ENCODE data around the gene ESRRA. TPM values are rescaled to one million over a fixed set of nuclear protein-coding genes. Genes with fewer than 3 reads are reported as not detected.

ESRRA gene
- total RNA-seq, 4 donors from 2014 or later, result 26.0 to 39.3 (median 28.7) TPM

GRCh38 chr11:64292460-64293254, 12.7 kb upstream of the ESRRA start:
- Histone ChIP-seq H3K9me3 (no peaks in the 10 kb centered on the region), H3K4me3 (peak overlapping the region in 2 of 4 donors; percentile 23 to 44), H3K27ac (no peak overlapping the region), H3K27me3 (peaks cover 0 to 76% of the 10 kb centered on the region in 2 donors), H3K36me3 (peaks cover 0 to 18% (median 0%) of the 10 kb centered on the region in 3 donors), H3K4me1 (peaks cover 0 to 26% (median 9%) of the 10 kb centered on the region in 4 donors)
- no peak for DNase-seq (ENCODE audit: low spot score in 2 of 2)
- WGBS, 2 donors, result 23 to 36% methylated on average over 33 to 39 of the region's 42 CpGs
- no peak for TF ChIP-seq EP300 (IDR thresholded peaks at IDR 0.05)
- no peak for TF ChIP-seq CTCF (IDR thresholded peaks at IDR 0.05)
- TF ChIP-seq POLR2A (IDR thresholded peaks at IDR 0.05), result no peak

- Histone ChIP-seq H3K9me3 (no peaks in the 10 kb centered on the region), H3K4me3 (no peak overlapping the region), H3K4me1 (peaks cover 0 to 36% (median 18%) of the 10 kb centered on the region in 4 donors), H3K27me3 (peaks cover 2 to 93% of the 10 kb centered on the region in 2 donors), H3K36me3 (peaks cover 0 to 2% (median 0%) of the 10 kb centered on the region in 3 donors), H3K27ac (no peak overlapping the region)
- 29 to 30% methylated on average over 3 of the region's 3 CpGs for WGBS, 2 donors
- TF ChIP-seq EP300 (IDR thresholded peaks at IDR 0.05) (no peak), CTCF (IDR thresholded peaks at IDR 0.05) (no peak), POLR2A (IDR thresholded peaks at IDR 0.05) (no peak)
- no peak for DNase-seq (ENCODE audit: low spot score in 2 of 2)
These were observed 10.6 kb upstream of the ESRRA start for GRCh38 chr11:64294774-64295173.

GRCh38 chr11:64295760-64296159, 9.6 kb upstream of the ESRRA start:
- no peaks in the 10 kb centered on the region for H3K9me3 ChIP-seq
- no peaks in the 10 kb centered on the region for H3K36me3 ChIP-seq
- no peak overlapping the region for H3K4me3 ChIP-seq
- peaks cover 0 to 46% (median 28%) of the 10 kb centered on the region in 4 donors for H3K4me1 ChIP-seq
- 88 to 89% methylated on average over 4 of the region's 4 CpGs for WGBS, 2 donors
- no peak overlapping the region for H3K27ac ChIP-seq
- peaks cover 2 to 94% of the 10 kb centered on the region in 2 donors for H3K27me3 ChIP-seq
- DNase-seq (ENCODE audit: low spot score in 2 of 2), result no peak
- TF ChIP-seq EP300 (IDR thresholded peaks at IDR 0.05) (no peak), POLR2A (IDR thresholded peaks at IDR 0.05) (no peak), CTCF (IDR thresholded peaks at IDR 0.05) (no peak)

GRCh38 chr11:64296236-64296635, 9.1 kb upstream of the ESRRA start:
- DNase-seq (ENCODE audit: low spot score in 2 of 2), result no peak
- 32 to 50% methylated on average over 1 of the region's 1 CpG for WGBS, 2 donors
- Histone ChIP-seq H3K36me3 (no peaks in the 10 kb centered on the region), H3K4me3 (no peak overlapping the region), H3K9me3 (no peaks in the 10 kb centered on the region), H3K4me1 (peaks cover 0 to 48% (median 28%) of the 10 kb centered on the region in 4 donors), H3K27me3 (peaks cover 2 to 94% of the 10 kb centered on the region in 2 donors), H3K27ac (no peak overlapping the region)
- TF ChIP-seq POLR2A (IDR thresholded peaks at IDR 0.05) (no peak), EP300 (IDR thresholded peaks at IDR 0.05) (no peak), CTCF (IDR thresholded peaks at IDR 0.05) (no peak)

All from tibial nerve (tissue), 4 donors.